ENCODE measurements around the gene SCGB1A1.
"Not testable (repeated sequence)": the region's sequence is repeated elsewhere in the genome, so short reads cannot be mapped to it uniquely, and the experiment has no call there.

SCGB1A1 gene

GRCh38 chr11:62446091-62446490 is 27.3 kb downstream of the SCGB1A1 start:
- TF ChIP-seq CTCF (IDR thresholded peaks at IDR 0.05; ENCODE audit: insufficient read depth, low read length, poor library complexity, severe bottlenecking) = no peak
- no peak overlapping the region for H3K4me3 ChIP-seq (replicated peaks; ENCODE audit: low read depth, low read length)
- no peaks in the 10 kb centered on the region; the same call in 1 of the 2 replicates for H3K27me3 ChIP-seq (replicated peaks; ENCODE audit: control insufficient read depth, insufficient read depth, low read length)
- no peaks in the 10 kb centered on the region for H3K36me3 ChIP-seq (ENCODE audit: control insufficient read depth, insufficient read depth, low read length)
- DNase-seq (ENCODE audit: extremely low read depth, insufficient read length) = no peak

- H3K27me3 ChIP-seq (replicated peaks; ENCODE audit: control insufficient read depth, insufficient read depth, low read length) = no peaks in the 10 kb centered on the region; the same call in 1 of the 2 replicates
- DNase-seq (ENCODE audit: extremely low read depth, insufficient read length) = no peak
- no peak for TF ChIP-seq CTCF (IDR thresholded peaks at IDR 0.05; ENCODE audit: insufficient read depth, low read length, poor library complexity, severe bottlenecking)
- H3K4me3 ChIP-seq (replicated peaks; ENCODE audit: low read depth, low read length) = no peak overlapping the region
- no peaks in the 10 kb centered on the region for H3K36me3 ChIP-seq (ENCODE audit: control insufficient read depth, insufficient read depth, low read length)
Measured at GRCh38 chr11:62449451-62449851, 30.6 kb downstream of the SCGB1A1 start.

- not testable (repeated sequence) for DNase-seq (ENCODE audit: extremely low read depth, insufficient read length); H3K36me3 ChIP-seq (ENCODE audit: control insufficient read depth, insufficient read depth, low read length); H3K4me3 ChIP-seq (replicated peaks; ENCODE audit: low read depth, low read length)
Measured at GRCh38 chr11:62449912-62450311, 31.1 kb downstream of the SCGB1A1 start.

GRCh38 chr11:62450543-62451240 is 31.9 kb downstream of the SCGB1A1 start:
- no peak for TF ChIP-seq CTCF (IDR thresholded peaks at IDR 0.05; ENCODE audit: insufficient read depth, low read length, poor library complexity, severe bottlenecking)
- Histone ChIP-seq H3K4me3 (replicated peaks; ENCODE audit: low read depth, low read length) (no peak overlapping the region), H3K27me3 (replicated peaks; ENCODE audit: control insufficient read depth, insufficient read depth, low read length) (no peaks in the 10 kb centered on the region; the same call in 1 of the 2 replicates), H3K36me3 (ENCODE audit: control insufficient read depth, insufficient read depth, low read length) (no peaks in the 10 kb centered on the region)
- DNase-seq (ENCODE audit: extremely low read depth, insufficient read length) = no peak

More at GRCh38 chr11:62449912-62450311, 31.1 kb downstream of the SCGB1A1 start:
- H3K27me3 ChIP-seq (replicated peaks; ENCODE audit: control insufficient read depth, insufficient read depth, low read length) = not testable (repeated sequence)

- Histone ChIP-seq H3K27me3 (replicated peaks; ENCODE audit: control insufficient read depth, insufficient read depth, low read length) (no peaks in the 10 kb centered on the region; the same call in 1 of the 2 replicates), H3K4me3 (replicated peaks; ENCODE audit: low read depth, low read length) (no peak overlapping the region), H3K36me3 (ENCODE audit: control insufficient read depth, insufficient read depth, low read length) (no peaks in the 10 kb centered on the region)
- TF ChIP-seq CTCF (IDR thresholded peaks at IDR 0.05; ENCODE audit: insufficient read depth, low read length, poor library complexity, severe bottlenecking) = no peak
- DNase-seq (ENCODE audit: extremely low read depth, insufficient read length) = no peak
Measured at GRCh38 chr11:62451241-62451621, 32.4 kb downstream of the SCGB1A1 start.

GRCh38 chr11:62452261-62452660 is 33.4 kb downstream of the SCGB1A1 start:
- no peak for TF ChIP-seq CTCF (IDR thresholded peaks at IDR 0.05; ENCODE audit: insufficient read depth, low read length, poor library complexity, severe bottlenecking)
- DNase-seq (ENCODE audit: extremely low read depth, insufficient read length) = no peak
- Histone ChIP-seq H3K27me3 (replicated peaks; ENCODE audit: control insufficient read depth, insufficient read depth, low read length) (no peaks in the 10 kb centered on the region; the same call in 1 of the 2 replicates), H3K36me3 (ENCODE audit: control insufficient read depth, insufficient read depth, low read length) (no peaks in the 10 kb centered on the region), H3K4me3 (replicated peaks; ENCODE audit: low read depth, low read length) (no peak overlapping the region)

Measured in GM06990 (cell line).